GM12874 (cell line): ENCODE measurements around the gene SLC9C1.

Experiments used
- CTCF ChIP-seq: IDR thresholded peaks from 2 replicates; pipeline ENCODE4 v1.5.1; 2011; ENCODE audit warnings: low read depth, mild to moderate bottlenecking, control low read depth, low read length, moderate library complexity; ENCODE audit not compliant: insufficient read depth

The SLC9C1 gene

DNA sequence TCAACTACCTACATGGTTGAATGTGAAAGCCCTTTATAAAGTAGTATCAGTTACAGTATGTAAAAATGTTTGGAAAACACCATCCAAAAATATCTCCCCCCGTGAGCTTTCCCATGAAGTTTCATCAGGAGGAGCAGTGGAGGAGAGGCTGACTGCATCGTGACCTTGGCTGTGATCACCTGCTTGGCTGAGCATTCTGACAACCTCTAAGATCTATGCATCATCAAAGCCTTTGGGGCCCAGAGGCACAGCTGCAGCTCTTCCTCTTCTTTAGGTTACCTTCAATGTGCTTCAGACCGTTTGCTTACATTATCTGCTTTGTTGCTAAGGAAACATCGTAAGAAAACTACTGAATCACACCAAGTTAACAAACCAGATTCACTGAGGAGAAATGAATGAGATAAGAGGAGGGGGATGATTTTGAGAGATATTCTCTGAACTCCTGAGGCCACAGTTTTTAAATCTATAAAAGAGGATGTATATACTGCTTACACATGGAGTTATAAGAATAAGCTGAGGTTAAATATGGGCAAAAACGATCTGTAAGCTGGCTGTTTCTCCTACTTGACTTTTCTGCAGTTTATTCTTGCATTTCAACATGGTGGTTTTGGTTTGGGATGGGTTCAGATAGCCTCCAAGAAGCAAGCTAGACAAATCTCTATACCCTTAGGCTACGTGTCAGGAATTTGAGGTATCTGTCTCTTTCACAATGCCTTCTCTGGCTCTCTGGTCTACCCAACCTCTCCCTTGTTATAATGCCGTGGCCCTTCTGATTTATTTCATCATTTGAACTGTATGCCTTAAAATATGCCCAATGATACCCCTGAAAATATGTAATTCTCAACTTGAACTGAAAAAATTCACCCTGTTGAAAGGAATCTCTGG is 164.9 kb downstream of the SLC9C1 start:
- TF ChIP-seq CTCF: no peak

DNA sequence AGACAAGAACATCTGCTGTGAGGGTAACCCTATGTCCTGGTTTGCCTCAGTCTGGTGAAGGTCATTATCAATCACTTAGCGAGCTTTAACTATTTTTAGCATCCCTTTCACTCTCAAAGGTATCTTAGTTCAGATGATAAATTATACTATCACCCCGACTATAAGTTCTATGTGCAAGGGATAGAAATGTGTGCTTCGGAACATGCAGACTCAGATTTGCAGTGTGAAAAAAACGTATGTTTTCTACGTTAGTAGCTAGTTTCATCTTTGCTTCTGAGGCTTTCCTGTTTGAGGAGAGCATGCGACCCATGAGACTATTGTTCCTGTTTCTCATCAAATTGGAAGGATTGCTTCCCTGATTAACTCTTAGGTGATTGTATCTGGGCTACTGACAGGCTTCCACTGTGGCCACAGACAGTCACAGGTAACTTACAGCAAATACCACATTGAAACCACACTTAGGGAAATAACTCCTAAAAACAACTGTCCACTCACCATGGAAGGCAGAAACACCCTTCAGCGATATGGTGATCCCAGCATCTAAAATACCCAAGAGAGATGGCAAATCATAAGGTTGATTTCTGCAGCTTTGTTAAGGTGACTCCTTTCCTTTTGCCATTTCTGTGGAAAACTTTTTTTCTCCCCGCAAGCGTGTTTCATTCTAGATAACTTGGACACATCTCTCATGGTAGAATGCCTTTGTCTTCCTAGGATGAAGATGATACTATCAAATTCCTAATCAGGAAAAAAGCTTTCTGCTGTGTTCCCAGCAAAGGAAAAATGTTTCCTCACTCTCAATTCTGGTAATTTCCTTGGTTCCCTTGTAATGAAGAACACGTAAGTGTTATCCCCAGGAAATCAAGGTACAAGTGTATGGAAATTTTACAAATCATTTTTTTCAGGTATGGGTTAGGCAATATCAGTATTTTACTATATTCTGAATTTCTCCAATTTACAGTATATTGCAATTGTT is 166.2 kb downstream of the SLC9C1 start:
- no peak for TF ChIP-seq CTCF

DNA sequence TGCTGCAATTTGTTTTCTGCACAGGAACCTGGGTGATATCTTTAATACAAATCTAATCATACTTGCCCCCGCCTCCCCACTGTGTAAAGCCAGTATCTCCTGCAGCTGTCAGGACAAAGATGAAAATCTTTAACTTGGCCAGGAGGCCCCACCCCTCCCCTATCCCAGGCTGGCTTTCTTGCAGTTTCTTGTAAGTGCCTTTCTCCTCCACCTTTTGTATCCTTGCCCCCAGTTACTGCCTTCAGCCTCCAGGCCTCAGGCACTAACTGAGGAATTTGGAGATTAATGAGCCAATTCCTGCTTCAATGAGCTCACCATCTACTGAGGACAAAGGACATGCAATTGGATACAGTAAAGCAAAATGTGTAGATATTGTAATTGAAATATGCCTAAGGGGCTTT is 167.5 kb downstream of the SLC9C1 start:
- no peak for TF ChIP-seq CTCF

DNA sequence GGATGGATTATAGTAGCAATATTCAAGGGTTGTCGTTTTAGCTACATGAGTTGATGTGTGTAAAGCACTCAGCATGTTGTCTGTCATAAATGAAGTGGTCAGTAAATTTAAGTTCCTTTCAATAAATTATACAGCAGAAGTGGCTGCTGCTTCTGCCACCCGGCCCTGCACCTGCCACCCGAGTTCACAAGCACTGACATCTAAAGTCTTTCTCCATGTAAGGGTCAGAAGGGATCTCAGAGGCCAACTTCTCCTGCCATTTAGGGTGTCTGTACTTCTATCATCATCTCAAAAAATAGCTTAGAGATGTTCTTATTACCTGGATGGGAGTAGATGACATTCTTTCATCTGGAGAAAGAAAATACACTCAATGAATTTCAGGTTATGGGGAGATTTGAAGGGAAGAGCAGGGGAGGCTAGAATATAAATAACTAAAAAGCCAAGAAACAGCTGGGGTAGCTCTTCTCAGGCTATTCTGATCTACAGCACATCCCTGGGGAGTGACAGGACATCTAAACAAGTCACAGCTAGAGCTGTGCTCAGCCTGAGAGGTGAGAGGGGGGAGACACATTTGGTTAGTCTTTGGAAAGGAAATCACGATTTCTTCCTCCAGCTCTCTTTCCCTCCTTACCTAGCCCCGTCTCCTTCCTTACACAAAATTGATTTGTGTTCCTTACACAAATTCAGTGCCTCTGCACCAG is 169.0 kb downstream of the SLC9C1 start:
- TF ChIP-seq CTCF: no peak

GRCh38 chr3:112123548-112123947 is 170.5 kb downstream of the SLC9C1 start:
- TF ChIP-seq CTCF: no peak

DNA sequence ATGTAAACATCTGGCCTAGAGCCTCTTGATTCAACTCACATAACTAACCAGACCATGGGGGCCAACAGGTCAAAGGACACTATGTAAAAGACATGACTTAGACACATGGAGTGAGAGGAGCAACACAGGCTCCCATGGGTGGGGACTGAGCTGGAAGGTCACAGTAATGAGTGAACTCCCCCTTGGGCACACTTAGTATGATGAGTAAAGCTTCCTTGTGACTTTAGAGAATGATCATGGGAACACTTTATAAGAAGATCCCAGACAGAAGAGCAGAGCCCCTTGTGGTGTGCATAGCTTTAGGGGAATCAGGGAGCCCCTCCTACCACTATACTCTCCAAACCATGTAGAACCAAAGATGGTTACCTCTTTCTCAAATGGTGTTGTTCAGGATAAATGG is 171.1 kb downstream of the SLC9C1 start:
- TF ChIP-seq CTCF: no peak
